ENCODE measurements around the gene RIMS1. TPM values are rescaled to one million over a fixed set of nuclear protein-coding genes. Genes with fewer than 3 reads are reported as not detected.
"Not testable (repeated sequence)": the region's sequence is repeated elsewhere in the genome, so short reads cannot be mapped to it uniquely, and the experiment has no call there.

Gene RIMS1
- total RNA-seq, 1 donor from 2014 or later = under 0.01 TPM

DNA sequence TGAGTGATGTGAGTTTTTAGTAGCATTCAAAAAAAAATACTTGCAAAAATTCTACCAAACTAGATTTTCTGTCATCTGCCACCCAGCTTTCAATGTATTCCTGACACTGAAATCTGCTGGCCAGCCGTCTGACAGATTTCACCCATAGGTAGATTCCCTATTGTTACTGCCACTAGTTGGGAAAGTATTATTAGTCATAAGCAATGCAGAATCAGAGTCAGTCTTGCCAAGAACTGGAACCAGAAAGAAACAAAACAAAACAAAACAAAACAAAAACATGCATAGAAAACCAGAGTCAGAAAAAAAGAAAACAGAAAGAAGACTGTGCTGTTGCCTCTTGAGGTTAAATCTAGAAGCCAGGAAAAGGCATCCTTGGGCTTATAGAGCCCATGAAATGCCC is 442.4 kb downstream of the RIMS1 start:
- no peaks in the 10 kb centered on the region for H3K36me3 ChIP-seq (ENCODE audit: control insufficient read depth, insufficient read depth, low read length)
- no peak overlapping the region for H3K4me3 ChIP-seq (ENCODE audit: low read depth, low read length)
- H3K27me3 ChIP-seq (ENCODE audit: control insufficient read depth, insufficient read depth, low read length) = no peaks in the 10 kb centered on the region
- TF ChIP-seq CTCF (IDR thresholded peaks at IDR 0.05; ENCODE audit: insufficient read depth, low read length, severe bottlenecking) = no peak
- FAIRE-seq = no peak
- peak; percentile 23 for DNase-seq (ENCODE audit: low read depth)

GRCh38 chr6:72335203-72335602 is 448.9 kb downstream of the RIMS1 start:
- DNase-seq (ENCODE audit: low read depth); H3K36me3 ChIP-seq (ENCODE audit: control insufficient read depth, insufficient read depth, low read length); H3K27me3 ChIP-seq (ENCODE audit: control insufficient read depth, insufficient read depth, low read length); H3K4me3 ChIP-seq (ENCODE audit: low read depth, low read length); FAIRE-seq: not testable (repeated sequence)

DNA sequence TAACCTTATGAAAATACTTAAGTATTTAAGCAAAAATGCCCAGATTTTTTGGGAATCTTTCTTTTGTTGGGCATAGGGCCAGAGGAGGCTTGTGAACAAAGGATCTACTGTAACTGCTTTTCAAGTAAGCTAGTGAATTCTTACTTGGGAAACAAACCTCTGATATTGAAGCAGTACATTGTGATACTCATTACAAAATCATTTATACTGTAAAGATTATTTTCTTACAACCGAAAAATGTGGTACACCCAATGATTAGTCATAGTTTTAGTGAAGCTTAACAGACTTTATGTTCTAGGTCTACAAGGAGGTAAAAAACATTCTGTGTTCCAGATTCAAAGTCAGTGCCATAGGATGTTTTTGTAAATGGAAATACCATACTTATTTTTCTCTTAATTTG is 462.6 kb downstream of the RIMS1 start:
- FAIRE-seq (no peak), DNase-seq (ENCODE audit: low read depth) (peak; percentile 33)
- no peak overlapping the region for H3K4me3 ChIP-seq (ENCODE audit: low read depth, low read length)
- no peak for TF ChIP-seq CTCF (IDR thresholded peaks at IDR 0.05; ENCODE audit: insufficient read depth, low read length, severe bottlenecking)
- H3K27me3 ChIP-seq (ENCODE audit: control insufficient read depth, insufficient read depth, low read length) = no peaks in the 10 kb centered on the region
- no peaks in the 10 kb centered on the region for H3K36me3 ChIP-seq (ENCODE audit: control insufficient read depth, insufficient read depth, low read length)

DNA sequence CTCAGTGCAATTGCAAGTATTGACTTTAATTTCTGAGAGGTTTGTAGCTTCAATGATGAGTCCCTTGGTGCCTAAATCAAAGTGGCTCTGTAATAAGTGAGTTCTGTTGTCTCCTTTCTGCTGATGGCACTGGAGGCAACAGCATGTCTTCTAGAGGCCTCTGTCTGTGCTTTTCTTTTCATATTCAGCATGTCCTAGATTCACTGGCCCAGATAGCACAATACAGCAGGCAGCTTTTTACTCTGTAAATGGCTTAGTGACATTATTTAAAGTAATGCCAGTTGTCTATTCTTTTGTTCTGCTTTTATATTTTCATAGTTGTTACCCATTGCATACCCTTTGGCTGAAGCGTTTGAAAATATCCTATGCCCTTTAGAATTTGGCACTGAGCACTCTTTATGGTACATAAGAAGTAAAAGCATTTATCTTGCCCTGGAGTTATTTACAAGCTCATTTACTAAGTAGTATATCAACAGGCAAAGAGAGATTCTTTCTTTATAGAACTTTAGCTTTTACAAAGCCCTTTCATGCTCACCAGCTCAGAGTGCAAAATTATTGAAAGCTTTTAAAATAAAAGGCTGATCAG is 464.0 kb downstream of the RIMS1 start:
- DNase-seq (ENCODE audit: low read depth) (no peak), FAIRE-seq (no peak)
- no peak overlapping the region for H3K4me3 ChIP-seq (ENCODE audit: low read depth, low read length)
- TF ChIP-seq CTCF (IDR thresholded peaks at IDR 0.05; ENCODE audit: insufficient read depth, low read length, severe bottlenecking) = no peak
- H3K27me3 ChIP-seq (ENCODE audit: control insufficient read depth, insufficient read depth, low read length) = no peaks in the 10 kb centered on the region
- H3K36me3 ChIP-seq (ENCODE audit: control insufficient read depth, insufficient read depth, low read length) = no peaks in the 10 kb centered on the region

GRCh38 chr6:72363844-72364740 is 477.7 kb downstream of the RIMS1 start:
- DNase-seq (ENCODE audit: low read depth) (peak; percentile 94), FAIRE-seq (no peak)
- H3K27me3 ChIP-seq (ENCODE audit: control insufficient read depth, insufficient read depth, low read length) = no peaks in the 10 kb centered on the region
- H3K4me3 ChIP-seq (ENCODE audit: low read depth, low read length) = no peak overlapping the region
- no peaks in the 10 kb centered on the region for H3K36me3 ChIP-seq (ENCODE audit: control insufficient read depth, insufficient read depth, low read length)
- no peak for TF ChIP-seq CTCF (IDR thresholded peaks at IDR 0.05; ENCODE audit: insufficient read depth, low read length, severe bottlenecking)

DNA sequence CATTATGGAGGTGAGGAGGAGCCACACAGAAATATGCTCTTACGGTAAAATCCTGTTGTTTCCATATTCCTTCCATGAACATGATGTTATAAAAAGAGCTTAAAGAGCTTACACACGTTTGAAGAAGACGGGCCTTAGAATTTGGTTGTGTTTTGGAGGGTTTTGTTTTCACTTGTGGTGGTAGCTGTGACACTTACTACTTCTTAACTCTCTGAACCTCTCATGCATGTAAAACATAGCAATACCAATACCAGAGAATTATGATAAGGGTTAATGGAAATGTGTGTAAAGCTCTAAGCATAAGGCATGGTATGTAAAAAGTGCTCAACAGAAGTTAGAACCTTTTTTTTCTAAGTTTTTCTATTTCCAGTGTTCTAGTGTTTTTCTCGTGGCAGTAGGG is 479.4 kb downstream of the RIMS1 start:
- DNase-seq (ENCODE audit: low read depth) = no peak
- no peak for FAIRE-seq
- no peak overlapping the region for H3K4me3 ChIP-seq (ENCODE audit: low read depth, low read length)
- H3K36me3 ChIP-seq (ENCODE audit: control insufficient read depth, insufficient read depth, low read length) = no peaks in the 10 kb centered on the region
- no peak for TF ChIP-seq CTCF (IDR thresholded peaks at IDR 0.05; ENCODE audit: insufficient read depth, low read length, severe bottlenecking)
- no peaks in the 10 kb centered on the region for H3K27me3 ChIP-seq (ENCODE audit: control insufficient read depth, insufficient read depth, low read length)
